ENCODE measurements around the gene TUT4.

The TUT4 gene

GRCh38 chr1:52461821-52462220 is 91.1 kb downstream of the TUT4 start:
- DNase-seq = no peak

- no peak for DNase-seq
Measured at GRCh38 chr1:52460694-52461093, 92.2 kb downstream of the TUT4 start.

- no peak for DNase-seq
Measured at GRCh38 chr1:52455686-52456085, 97.2 kb downstream of the TUT4 start.

GRCh38 chr1:52454779-52455178 is 98.1 kb downstream of the TUT4 start:
- DNase-seq = no peak

- DNase-seq = no peak
Measured at GRCh38 chr1:52454127-52454526, 98.8 kb downstream of the TUT4 start.

- peak; percentile 28 for DNase-seq
Measured at GRCh38 chr1:52444463-52444862, 108.4 kb downstream of the TUT4 start.

- DNase-seq = no peak
Measured at GRCh38 chr1:52439976-52440375, 112.9 kb downstream of the TUT4 start.

GRCh38 chr1:52436817-52437216 is 116.1 kb downstream of the TUT4 start:
- DNase-seq = no peak

GRCh38 chr1:52435650-52436049 is 117.2 kb downstream of the TUT4 start:
- no peak for DNase-seq

GRCh38 chr1:52435211-52435610 is 117.7 kb downstream of the TUT4 start:
- DNase-seq = no peak

- DNase-seq = no peak
Measured at GRCh38 chr1:52432807-52433206, 120.1 kb downstream of the TUT4 start.

- no peak for DNase-seq
Measured at GRCh38 chr1:52427152-52427551, 125.7 kb downstream of the TUT4 start.

- DNase-seq = no peak
Measured at GRCh38 chr1:52426371-52426770, 126.5 kb downstream of the TUT4 start.

- no peak for DNase-seq
Measured at GRCh38 chr1:52424813-52425212, 128.1 kb downstream of the TUT4 start.

GRCh38 chr1:52424231-52424636 is 128.7 kb downstream of the TUT4 start:
- no peak for DNase-seq

- DNase-seq = no peak
Measured at GRCh38 chr1:52423771-52424170, 129.1 kb downstream of the TUT4 start.

- no peak for DNase-seq
Measured at GRCh38 chr1:52423055-52423454, 129.8 kb downstream of the TUT4 start.

GRCh38 chr1:52420713-52421112 is 132.2 kb downstream of the TUT4 start:
- no peak for DNase-seq

- no peak for DNase-seq
Measured at GRCh38 chr1:52416811-52417210, 136.1 kb downstream of the TUT4 start.

- no peak for DNase-seq
Measured at GRCh38 chr1:52414942-52415341, 137.9 kb downstream of the TUT4 start.

- no peak for DNase-seq
Measured at GRCh38 chr1:52413410-52413989, 139.4 kb downstream of the TUT4 start.

- no peak for DNase-seq
Measured at GRCh38 chr1:52404975-52405338, 147.9 kb downstream of the TUT4 start.

GRCh38 chr1:52404116-52404974 is 148.5 kb downstream of the TUT4 start, which contains the start of the genes ORC1 and PRPF38A:
ORC1 (minus strand) TSS chr1:52404423; CDS start chr1:52402223, 2,200 bp downstream.
PRPF38A (plus strand) TSS chr1:52404602; CDS start chr1:52404750, 148 bp downstream.
- DNase-seq = peak; percentile 99

GRCh38 chr1:52403566-52404115 is 149.3 kb downstream of the TUT4 start:
- no peak for DNase-seq
